Fibroblast of lung (primary cell): ENCODE results near the gene GJA8. TPM values are rescaled to one million over a fixed set of nuclear protein-coding genes. Genes with fewer than 3 reads are reported as not detected.
"Not testable (repeated sequence)": the region's sequence is repeated elsewhere in the genome, so short reads cannot be mapped to it uniquely, and the experiment has no call there.

Experiments
- DNase-seq, 2 donors: peaks; one replicate each; pipeline versions ENCODE4 v3.0.0 to v3.0.0-alpha.2; 2010; ENCODE audit warnings: low read depth in 2 of 2
- H2AFZ ChIP-seq: 2 replicates; pipeline ENCODE4 v1.5.1; 2012; ENCODE audit warnings: low read length, control low read depth, inconsistent platforms
- H3K27ac ChIP-seq: 2 replicates; pipeline ENCODE4 v1.5.1; 2011; ENCODE audit warnings: low read length, control low read depth; ENCODE audit not compliant: insufficient read depth
- H3K27me3 ChIP-seq: 2 replicates; pipeline ENCODE4 v1.5.1; 2011; ENCODE audit warnings: mild to moderate bottlenecking, low read length; ENCODE audit not compliant: control insufficient read depth, insufficient read depth
- H3K36me3 ChIP-seq: 2 replicates; pipeline ENCODE4 v1.5.1; 2011; ENCODE audit warnings: low read length; ENCODE audit not compliant: control insufficient read depth, insufficient read depth
- H3K4me1 ChIP-seq: 2 replicates; pipeline ENCODE4 v1.5.1; 2011; ENCODE audit warnings: low read length; ENCODE audit not compliant: control insufficient read depth, insufficient read depth; ENCODE audit errors: extremely low read depth
- H3K4me2 ChIP-seq: 2 replicates; pipeline ENCODE4 v1.5.1; 2011; ENCODE audit warnings: low read length, control low read depth; ENCODE audit not compliant: insufficient read depth; ENCODE audit errors: extremely low read depth
- H3K4me3 ChIP-seq, 4 experiments: fragments of 200-600 bp in 1 of 4; sonication (generic) in 1 of 4; replicated peaks in 1 of 4; 2 replicates each; pipeline ENCODE4 v1.5.1; 2011 to 2016; ENCODE audit warnings: low read length in 4 of 4, low read depth in 3 of 4, mild to moderate bottlenecking in 3 of 4, control low read depth in 2 of 4, inconsistent platforms in 1 of 4, mixed read lengths in 1 of 4; ENCODE audit not compliant: insufficient read depth in 1 of 4; ENCODE audit errors: control extremely low read depth in 1 of 4
- H3K79me2 ChIP-seq: 2 replicates; pipeline ENCODE4 v1.5.1; 2012; ENCODE audit warnings: mild to moderate bottlenecking, low read length, inconsistent platforms; ENCODE audit not compliant: control insufficient read depth, insufficient read depth
- H3K9ac ChIP-seq: 2 replicates; pipeline ENCODE4 v1.5.1; 2011; ENCODE audit warnings: mild to moderate bottlenecking, low read length, control low read depth; ENCODE audit not compliant: insufficient read depth
- H3K9me3 ChIP-seq: 2 replicates; pipeline ENCODE4 v1.5.1; 2012; ENCODE audit warnings: low read depth, low read length; ENCODE audit not compliant: control insufficient read depth, insufficient read depth
- H4K20me1 ChIP-seq: 2 replicates; pipeline ENCODE4 v1.5.1; 2011; ENCODE audit warnings: low read length; ENCODE audit not compliant: control insufficient read depth, insufficient read depth; ENCODE audit errors: extremely low read depth
- polyA plus RNA-seq, 2 donors: library from polyadenylated mRNA; depleted of rRNA in 1 of 2; stranded (reverse) in 1 of 2; unstranded in 1 of 2; fragments of >200 nt; gene quantifications; 2 replicates each; pipeline ENCODE4 v1.2.1, GENCODE V29; 2011 to 2012; ENCODE audit warnings: missing spikeins in 1 of 2
- total RNA-seq: library from RNA; depleted of rRNA; stranded (reverse); fragments of >200 nt; gene quantifications from 2 replicates; pipeline ENCODE4 v1.2.1, GENCODE V29; 2014

Gene GJA8
- total and polyA plus RNA-seq, 2 donors (not counting 1 experiment from before 2014, with no cell fraction given) = not detected

DNA sequence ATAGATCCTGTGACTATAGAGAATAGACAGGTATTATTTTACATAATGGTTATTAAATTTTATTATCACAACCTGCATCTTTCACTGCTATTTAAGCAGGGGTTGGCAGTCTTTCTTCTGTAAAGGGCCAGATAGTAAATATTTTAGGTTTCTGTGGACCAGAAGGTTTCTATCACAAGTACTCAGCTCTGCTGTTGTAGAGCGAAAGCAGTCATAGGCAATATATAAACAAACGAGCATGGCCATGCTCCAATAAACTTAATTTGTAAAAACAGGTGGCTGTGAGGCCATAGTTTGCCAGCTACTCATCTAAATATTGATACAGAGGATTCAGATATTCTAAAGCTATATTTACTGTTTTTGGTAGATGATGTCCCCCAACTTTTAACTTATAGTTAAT is 37.9 kb downstream of the GJA8 start:
- not testable (repeated sequence) for H3K9me3 ChIP-seq, H3K36me3 ChIP-seq, H3K27me3 ChIP-seq, H3K4me1 ChIP-seq, H2AFZ ChIP-seq, H3K79me2 ChIP-seq, H3K9ac ChIP-seq, H4K20me1 ChIP-seq, H3K4me2 ChIP-seq, H3K27ac ChIP-seq, H3K4me3 ChIP-seq
- peak in 1 of 2 donors; percentile 24 for DNase-seq

DNA sequence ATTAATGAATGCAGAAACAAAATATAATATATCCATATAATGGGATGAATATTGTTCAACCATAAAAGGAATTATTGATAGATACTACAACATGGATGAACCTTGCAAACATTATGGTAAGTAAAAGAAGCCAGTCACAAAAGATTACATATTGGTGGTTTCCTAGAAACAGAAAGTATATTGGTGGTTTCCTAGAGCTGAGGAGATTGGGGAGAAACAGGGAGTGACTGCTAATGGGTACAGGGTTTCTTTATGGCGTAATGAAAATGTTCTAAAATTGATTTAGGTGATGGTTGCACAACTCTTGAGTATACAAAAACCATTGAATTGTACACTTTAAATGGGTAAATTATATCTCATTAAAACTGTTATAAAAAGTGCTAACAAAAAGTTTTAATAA is 40.0 kb downstream of the GJA8 start:
- not testable (repeated sequence) for DNase-seq, H3K36me3 ChIP-seq, H3K4me3 ChIP-seq

DNA sequence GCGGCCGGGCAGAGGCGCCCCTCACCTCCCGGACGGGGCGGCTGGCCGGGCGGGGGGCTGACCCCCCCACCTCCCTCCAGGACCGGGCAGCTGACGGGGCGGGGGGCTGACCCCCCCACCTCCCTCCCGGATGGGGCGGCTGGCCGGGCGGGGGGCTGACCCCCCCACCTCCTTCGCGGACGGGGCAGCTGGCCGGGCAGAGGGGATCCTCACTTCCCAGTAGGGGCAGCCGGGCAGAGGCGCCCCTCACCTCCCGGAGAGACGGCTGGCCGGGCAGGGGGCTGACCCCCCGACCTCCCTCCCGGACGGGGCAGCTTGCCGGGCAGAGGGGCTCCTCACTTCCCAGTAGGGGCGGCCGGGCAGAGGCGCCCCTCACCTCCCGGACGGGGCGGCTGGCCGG is 46.9 kb downstream of the GJA8 start:
- not testable (repeated sequence) for H3K4me2 ChIP-seq, DNase-seq

More for the DNA sequence above, 40.0 kb downstream of the GJA8 start:
- H2AFZ ChIP-seq, H3K27ac ChIP-seq, H3K9ac ChIP-seq, H3K79me2 ChIP-seq, H4K20me1 ChIP-seq, H3K4me1 ChIP-seq, H3K9me3 ChIP-seq, H3K4me2 ChIP-seq, H3K27me3 ChIP-seq: not testable (repeated sequence)

More for the DNA sequence above, 46.9 kb downstream of the GJA8 start:
- not testable (repeated sequence) for H3K4me3 ChIP-seq, H2AFZ ChIP-seq, H3K79me2 ChIP-seq, H3K36me3 ChIP-seq, H3K9ac ChIP-seq, H3K27ac ChIP-seq, H3K4me1 ChIP-seq, H3K27me3 ChIP-seq, H4K20me1 ChIP-seq, H3K9me3 ChIP-seq

Other genes starting within 250 kb of the GJA8 start
- gene ACP6, start 232.3 kb upstream of the GJA8 start, total RNA-seq = 5.1 and 7.4 TPM in 2 replicates
- 3.9 and 7.6 TPM in 2 replicates for gene ACP6, start 232.3 kb upstream of the GJA8 start, polyA plus RNA-seq
- gene GJA5, start 142.2 kb upstream of the GJA8 start, total RNA-seq = not detected in 2 replicates
- gene GJA5, start 142.2 kb upstream of the GJA8 start, polyA plus RNA-seq = 0.14 TPM in 1 of 2 replicates, not detected in the other
- 19.0 and 21.8 TPM in 2 replicates for gene GPR89B, start 25.6 kb downstream of the GJA8 start, total RNA-seq
- 19.2 and 21.7 TPM in 2 replicates for gene GPR89B, start 25.6 kb downstream of the GJA8 start, polyA plus RNA-seq
- gene NBPF11, start 249.5 kb downstream of the GJA8 start, total RNA-seq = 6.9 and 8.8 TPM in 2 replicates
- gene NBPF11, start 249.5 kb downstream of the GJA8 start, polyA plus RNA-seq = 4.1 and 5.6 TPM in 2 replicates